Measurements from ENCODE around the gene EXOC2. TPM values are rescaled to one million over a fixed set of nuclear protein-coding genes. Genes with fewer than 3 reads are reported as not detected.

The EXOC2 gene
- total and polyA plus RNA-seq, 2 of the 13 experiments (the other 11 are each of a cell fraction or from before 2014, with no cell fraction given) = 12.6 to 22.9 TPM

- TF ChIP-seq HIC2 (CRISPR knock-in tag; IDR thresholded peaks at IDR 0.05; ENCODE audit: low read depth) = no peak
- no peak for TF ChIP-seq ZNF549 (CRISPR knock-in tag; IDR thresholded peaks at IDR 0.05)
- TF ChIP-seq ZNF609 (CRISPR knock-in tag; IDR thresholded peaks at IDR 0.05; ENCODE audit: borderline replicate concordance) = no peak
- TF ChIP-seq NFKB2 (CRISPR knock-in tag; IDR thresholded peaks at IDR 0.05; ENCODE audit: borderline replicate concordance) = no peak
- no peak for TF ChIP-seq KDM5B (CRISPR knock-in tag; IDR thresholded peaks at IDR 0.05; ENCODE audit: borderline replicate concordance)
- TF ChIP-seq SMAD9 (CRISPR knock-in tag; IDR thresholded peaks at IDR 0.05) = no peak
- TF ChIP-seq ZMYM2 (CRISPR knock-in tag; IDR thresholded peaks at IDR 0.05) = no peak
- TF ChIP-seq ZNF709 (CRISPR knock-in tag; IDR thresholded peaks at IDR 0.05) = no peak
- TF ChIP-seq ZNF337 (CRISPR knock-in tag; IDR thresholded peaks at IDR 0.05; ENCODE audit: borderline replicate concordance, low read depth) = no peak
- TF ChIP-seq ZNF441 (CRISPR knock-in tag; IDR thresholded peaks at IDR 0.05; ENCODE audit: borderline replicate concordance) = no peak
- TF ChIP-seq NFKBIZ (CRISPR knock-in tag; IDR thresholded peaks at IDR 0.05) = no peak
- TF ChIP-seq THYN1 (CRISPR knock-in tag; IDR thresholded peaks at IDR 0.05; ENCODE audit: borderline replicate concordance, low read depth) = no peak
- TF ChIP-seq ZXDC (CRISPR knock-in tag; IDR thresholded peaks at IDR 0.05) = no peak
- no peak for TF ChIP-seq ZNF432 (CRISPR knock-in tag; IDR thresholded peaks at IDR 0.05; ENCODE audit: borderline replicate concordance)
- TF ChIP-seq KDM1A (CRISPR knock-in tag; IDR thresholded peaks at IDR 0.05) = peak; percentile 62; the same call in 1 of the 2 replicates
- TF ChIP-seq ARID3A (IDR thresholded peaks at IDR 0.05; ENCODE audit: low read depth, low read length) = no peak
- TF ChIP-seq TBP (CRISPR knock-in tag; IDR thresholded peaks at IDR 0.05) = no peak
- no peak for TF ChIP-seq FOSL1 (CRISPR knock-in tag; IDR thresholded peaks at IDR 0.05; ENCODE audit: borderline replicate concordance)
Observed at GRCh38 chr6:692356-692851, 535 bp downstream of the EXOC2 start (continued).

All from HepG2 (cell line).